PC-9 (cell line): ENCODE results near the gene QPCT. TPM values are rescaled to one million over a fixed set of nuclear protein-coding genes. Genes with fewer than 3 reads are reported as not detected.

Experiments
- BruUV-seq: library from RNA; stranded (reverse); fragments of 400-500 nt; replicated peaks from 2 replicates; lab custom pipeline; 2021; lab: Mats Ljungman, UMichigan
- CTCF ChIA-PET: fragments of 300-600 bp; sonication (Branson Sonifier 250); formaldehyde crosslinking; loops from one replicate; lab custom pipeline; 2022; ENCODE audit warnings: antibody characterized with exemption; lab: Charles Lee
- POLR2A ChIA-PET: fragments of 300-600 bp; sonication (Branson Sonifier 250); formaldehyde crosslinking; loops from one replicate; lab custom pipeline; 2022; ENCODE audit warnings: antibody characterized with exemption; ENCODE audit not compliant: unreplicated experiment; lab: Charles Lee
- DNase-seq, 2 experiments: peaks; one replicate each; pipeline versions ENCODE4 v3.0.0 to v3.0.0-alpha.2; 2015 to 2022; ENCODE audit warnings: mixed read lengths in 1 of 2
- H2AFZ ChIP-seq: fragments of 200-600 bp; sonication (generic); 2 replicates; pipeline ENCODE4 v1.8.1; 2017; ENCODE audit warnings: antibody characterized with exemption
- H3F3A ChIP-seq: fragments of 200-600 bp; sonication (generic); 2 replicates; pipeline ENCODE4 v1.8.1; 2017; ENCODE audit warnings: antibody characterized with exemption, mild to moderate bottlenecking, low read depth; ENCODE audit not compliant: insufficient read depth
- H3K27ac ChIP-seq: fragments of 200-600 bp; sonication (generic); 2 replicates; pipeline ENCODE4 v1.6.1; 2016; ENCODE audit warnings: mixed run types
- H3K27me3 ChIP-seq: fragments of 200-600 bp; sonication (generic); 2 replicates; pipeline ENCODE4 v1.6.1; 2016; ENCODE audit warnings: low read depth, mixed run types; ENCODE audit not compliant: insufficient read depth
- H3K36me3 ChIP-seq: fragments of 200-600 bp; sonication (generic); 2 replicates; pipeline ENCODE4 v1.6.1; 2016; ENCODE audit warnings: low read depth, mixed run types
- H3K4me1 ChIP-seq: fragments of 200-600 bp; sonication (generic); replicated peaks from 2 replicates; pipeline ENCODE4 v1.6.1; 2016; ENCODE audit warnings: mixed run types; ENCODE audit not compliant: insufficient read depth
- H3K4me2 ChIP-seq: fragments of 200-600 bp; sonication (generic); 2 replicates; pipeline ENCODE4 v1.6.1; 2017; ENCODE audit warnings: mixed run types
- H3K4me3 ChIP-seq: fragments of 200-600 bp; sonication (generic); 2 replicates; pipeline ENCODE4 v1.6.1; 2016; ENCODE audit warnings: mixed run types
- H3K79me2 ChIP-seq: fragments of 200-600 bp; sonication (generic); 2 replicates; pipeline ENCODE4 v1.6.1; 2017; ENCODE audit warnings: low read depth, mixed run types
- H3K9me2 ChIP-seq: fragments of 200-600 bp; sonication (generic); 2 replicates; pipeline ENCODE4 v1.8.1; 2017; ENCODE audit warnings: mild to moderate bottlenecking; ENCODE audit not compliant: insufficient read depth
- H3K9me3 ChIP-seq: fragments of 200-600 bp; sonication (generic); 2 replicates; pipeline ENCODE4 v1.8.1; 2016; ENCODE audit warnings: low read depth; ENCODE audit not compliant: insufficient read depth
- H4K20me1 ChIP-seq: fragments of 200-600 bp; sonication (generic); 2 replicates; pipeline ENCODE4 v1.8.1; 2017; ENCODE audit not compliant: insufficient read depth
- CTCF ChIP-seq: fragments of 200-600 bp; sonication (generic); conservative IDR thresholded peaks from 2 replicates; pipeline ENCODE4 v1.6.1; 2017; ENCODE audit warnings: mixed run types, antibody characterized with exemption, mild to moderate bottlenecking, moderate library complexity
- EZH2 ChIP-seq: fragments of 200-600 bp; sonication (generic); IDR thresholded peaks from 2 replicates; pipeline ENCODE4 v1.8.0; 2017; ENCODE audit warnings: antibody characterized with exemption, low read depth
- intact Hi-C: fragments of 100-400 bp; cut with micrococcal nuclease; formaldehyde crosslinking; loops from one replicate; pipeline ENCODE4 v1.10.0; 2022; ENCODE audit not compliant: unreplicated experiment
- total RNA-seq: library from RNA; stranded (reverse); gene quantifications from 2 replicates; pipeline ENCODE4 v1.2.3, GENCODE V29; 2021

QPCT gene
- total RNA-seq, 1 experiment from 2014 or later: 3.0 TPM

GRCh38 chr2:37318401-37318800 lies 26.0 kb upstream of the QPCT start:
- intact Hi-C loops: no loop called here
- CTCF ChIA-PET: no interaction called here
- H3F3A ChIP-seq: no peaks in the 10 kb centered on the region
- no peak overlapping the region for H3K4me3 ChIP-seq
- no peak for TF ChIP-seq CTCF
- TF ChIP-seq EZH2: no peak
- BruUV-seq: no TSS peak
- no peaks in the 10 kb centered on the region for H4K20me1 ChIP-seq
- DNase-seq: no peak
- peaks cover 55% of the 10 kb centered on the region for H3K79me2 ChIP-seq
- H3K4me2 ChIP-seq: no peak overlapping the region
- H2AFZ ChIP-seq: no peak overlapping the region
- H3K9me2 ChIP-seq: no peaks in the 10 kb centered on the region; the same call in 1 of the 2 replicates
- H3K27ac ChIP-seq: no peak overlapping the region
- H3K4me1 ChIP-seq: peaks cover 14% of the 10 kb centered on the region
- POLR2A ChIA-PET: no interaction called here
- H3K9me3 ChIP-seq: no peaks in the 10 kb centered on the region
- H3K27me3 ChIP-seq: no peaks in the 10 kb centered on the region
- peaks cover 6% of the 10 kb centered on the region; the same call in 1 of the 2 replicates for H3K36me3 ChIP-seq

- peaks cover 17% of the 10 kb centered on the region for H3K4me1 ChIP-seq
- H2AFZ ChIP-seq: no peak overlapping the region
- ChIA-PET CTCF (interaction anchor here (1.7 kb wide), 1 partner anchor 557 kb away, joined by 4 read pairs; no protein-coding TSS in a partner anchor), POLR2A (interaction anchor here (0.6 kb wide), 1 partner anchor 35 kb away, joined by 3 read pairs; no protein-coding TSS in a partner anchor)
- H3K27me3 ChIP-seq: no peaks in the 10 kb centered on the region
- no TSS peak for BruUV-seq
- H3K4me3 ChIP-seq: no peak overlapping the region
- H3K79me2 ChIP-seq: peaks cover 56% of the 10 kb centered on the region
- H3F3A ChIP-seq: peaks cover 2% of the 10 kb centered on the region; the same call in 1 of the 2 replicates
- no peaks in the 10 kb centered on the region for H4K20me1 ChIP-seq
- no peak overlapping the region for H3K4me2 ChIP-seq
- DNase-seq: no peak
- intact Hi-C loops: no loop called here
- H3K36me3 ChIP-seq: peaks cover 4% of the 10 kb centered on the region; the same call in 1 of the 2 replicates
- no peaks in the 10 kb centered on the region; the same call in 1 of the 2 replicates for H3K9me2 ChIP-seq
- H3K27ac ChIP-seq: no peak overlapping the region
- TF ChIP-seq CTCF (no peak), EZH2 (no peak)
- H3K9me3 ChIP-seq: no peaks in the 10 kb centered on the region
Measured at GRCh38 chr2:37319754-37320609, 24.4 kb upstream of the QPCT start.

- Histone ChIP-seq H3K4me1 (peaks cover 18% of the 10 kb centered on the region), H2AFZ (no peak overlapping the region), H3K4me2 (no peak overlapping the region), H3K9me3 (no peaks in the 10 kb centered on the region), H3K9me2 (no peaks in the 10 kb centered on the region; the same call in 1 of the 2 replicates), H4K20me1 (no peaks in the 10 kb centered on the region), H3K27ac (no peak overlapping the region), H3K27me3 (no peaks in the 10 kb centered on the region), H3K79me2 (peaks cover 55% of the 10 kb centered on the region), H3F3A (peaks cover 11% of the 10 kb centered on the region; the same call in 1 of the 2 replicates), H3K36me3 (no peaks in the 10 kb centered on the region; the same call in 1 of the 2 replicates), H3K4me3 (no peak overlapping the region)
- TF ChIP-seq EZH2 (no peak), CTCF (no peak)
- intact Hi-C loops: no loop called here
- no peak for DNase-seq
- no TSS peak for BruUV-seq
- POLR2A ChIA-PET: no interaction called here
- CTCF ChIA-PET: no interaction called here
Measured at GRCh38 chr2:37321029-37321682, 23.3 kb upstream of the QPCT start.
